Measurements from ENCODE around the gene RECQL. TPM values are rescaled to one million over a fixed set of nuclear protein-coding genes. Genes with fewer than 3 reads are reported as not detected.

Gene RECQL
- total and polyA plus RNA-seq, 8 donors = 4.8 to 17.1 (median 7.8) TPM

GRCh38 chr12:21543151-21543550 lies 41.7 kb upstream of the RECQL start:
- FAIRE-seq (no peak), DNase-seq (no peak), ATAC-seq (no peak)
- peaks cover 0 to 3% (median 0%) of the 10 kb centered on the region in 4 donors for H3K27me3 ChIP-seq
- H3K27ac ChIP-seq = no peak overlapping the region
- no peak overlapping the region for H3K4me3 ChIP-seq
- TF ChIP-seq CTCF (IDR thresholded peaks at IDR 0.05) = no peak
- intact Hi-C loops (cut with DNase I) = no loop called here
- H3K36me3 ChIP-seq = no peaks in the 10 kb centered on the region
- H3K4me1 ChIP-seq = peaks cover 0 to 12% (median 0%) of the 10 kb centered on the region in 3 donors
- H3K9me3 ChIP-seq = peaks cover 0 to 4% (median 0%) of the 10 kb centered on the region in 4 donors

GRCh38 chr12:21542403-21542802 lies 41.0 kb upstream of the RECQL start:
- WGBS, 2 donors = 68 to 75% methylated on average over 5 of the region's 5 CpGs
- no peak overlapping the region for H3K4me3 ChIP-seq
- peaks cover 0 to 3% (median 0%) of the 10 kb centered on the region in 4 donors for H3K27me3 ChIP-seq
- intact Hi-C loops (cut with DNase I) = no loop called here
- no peak for DNase-seq
- TF ChIP-seq CTCF (IDR thresholded peaks at IDR 0.05) = no peak
- H3K36me3 ChIP-seq = no peaks in the 10 kb centered on the region
- no peak for FAIRE-seq
- H3K27ac ChIP-seq = no peak overlapping the region
- peaks cover 0 to 4% (median 0%) of the 10 kb centered on the region in 4 donors for H3K9me3 ChIP-seq
- ATAC-seq = no peak
- peaks cover 0 to 12% (median 0%) of the 10 kb centered on the region in 3 donors for H3K4me1 ChIP-seq

GRCh38 chr12:21541773-21542172 lies 40.3 kb upstream of the RECQL start:
- H3K27me3 ChIP-seq = peaks cover 0 to 3% (median 0%) of the 10 kb centered on the region in 4 donors
- WGBS, 2 donors = 76 to 81% methylated on average over 6 of the region's 6 CpGs

GRCh38 chr12:21539797-21540196 lies 38.4 kb upstream of the RECQL start:
- TF ChIP-seq CTCF (IDR thresholded peaks at IDR 0.05) = no peak
- no peaks in the 10 kb centered on the region for H3K36me3 ChIP-seq
- no peaks in the 10 kb centered on the region for H3K27me3 ChIP-seq
- intact Hi-C loops (cut with DNase I) = no loop called here
- H3K27ac ChIP-seq = no peak overlapping the region
- no peak overlapping the region for H3K4me3 ChIP-seq
- DNase-seq (no peak), ATAC-seq (peak in 2 of 4 donors; percentile 18 to 24), FAIRE-seq (no peak)
- no peaks in the 10 kb centered on the region for H3K9me3 ChIP-seq
- H3K4me1 ChIP-seq = peaks cover 0 to 4% (median 0%) of the 10 kb centered on the region in 3 donors

More at GRCh38 chr12:21541773-21542172, 40.3 kb upstream of the RECQL start:
- FAIRE-seq (no peak), DNase-seq (no peak), ATAC-seq (no peak)
- intact Hi-C loops (cut with DNase I) = no loop called here
- H3K36me3 ChIP-seq = no peaks in the 10 kb centered on the region
- no peak for TF ChIP-seq CTCF (IDR thresholded peaks at IDR 0.05)
- peaks cover 0 to 12% (median 0%) of the 10 kb centered on the region in 3 donors for H3K4me1 ChIP-seq
- H3K27ac ChIP-seq = no peak overlapping the region
- peaks cover 0 to 4% (median 0%) of the 10 kb centered on the region in 4 donors for H3K9me3 ChIP-seq
- no peak overlapping the region for H3K4me3 ChIP-seq

- DNase-seq = no peak
- no peak overlapping the region for H3K27ac ChIP-seq
- 85 to 95% methylated on average over 5 of the region's 5 CpGs for WGBS, 2 donors
- H3K9me3 ChIP-seq = no peaks in the 10 kb centered on the region
- intact Hi-C loops (cut with DNase I) = no loop called here
- no peak for ATAC-seq
- H3K4me3 ChIP-seq = no peak overlapping the region
- no peak for TF ChIP-seq CTCF (IDR thresholded peaks at IDR 0.05)
- no peaks in the 10 kb centered on the region for H3K27me3 ChIP-seq
- FAIRE-seq = no peak
- H3K4me1 ChIP-seq = peaks cover 0 to 4% (median 0%) of the 10 kb centered on the region in 3 donors
- H3K36me3 ChIP-seq = no peaks in the 10 kb centered on the region
These were observed 36.7 kb upstream of the RECQL start for GRCh38 chr12:21538061-21538653.
